GM19043 (cell line): ENCODE measurements around the gene LRFN2.

Source experiments
- ATAC-seq: cut with Tn5 transposase; IDR thresholded peaks from one replicate; pipeline ENCODE4 v1.9.1; 2021; ENCODE audit warnings: low read depth; ENCODE audit not compliant: unreplicated experiment

The LRFN2 gene

DNA sequence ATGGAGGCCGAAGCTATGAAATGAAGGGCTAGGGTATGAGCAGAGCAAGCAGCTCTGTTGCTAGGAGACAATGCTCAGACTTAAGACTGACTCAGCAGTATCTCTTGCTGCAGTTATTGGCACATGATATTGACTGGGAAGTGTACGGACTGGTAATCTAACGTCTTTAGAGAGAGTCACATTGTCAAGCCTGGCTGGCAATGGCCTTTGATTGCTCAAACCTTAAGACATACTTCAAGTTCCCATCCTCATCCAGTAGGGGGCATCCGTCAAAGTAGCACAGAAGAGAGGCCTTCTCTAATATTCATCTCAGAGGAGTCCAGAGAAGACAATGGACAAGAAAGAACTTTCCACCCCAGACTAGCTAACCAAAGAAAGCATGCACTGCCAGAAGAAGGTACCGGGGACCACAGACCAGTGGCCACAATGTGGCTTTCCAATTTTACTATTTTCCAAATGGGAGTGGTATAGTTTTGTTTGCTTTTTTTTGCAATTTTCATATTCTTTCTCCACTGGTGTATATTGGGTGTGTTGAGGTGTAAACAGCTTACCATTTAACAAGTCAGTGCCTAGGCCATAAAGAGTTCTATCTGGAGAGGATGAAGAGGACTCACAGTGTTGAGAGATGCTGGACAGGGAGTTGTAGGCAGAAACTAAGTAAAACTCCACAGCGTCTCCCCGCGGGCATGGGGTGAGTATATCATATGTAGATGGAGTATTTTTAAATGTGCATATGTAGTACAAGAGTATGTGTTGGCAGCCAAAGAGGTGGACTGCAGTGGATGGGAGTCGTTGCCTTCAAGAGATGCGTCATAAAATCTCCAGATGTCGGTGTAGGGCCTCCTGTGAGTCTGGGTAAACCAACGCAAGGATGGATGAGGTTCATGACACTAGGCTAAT, 36.7 kb downstream of the LRFN2 start:
- ATAC-seq, result no peak

DNA sequence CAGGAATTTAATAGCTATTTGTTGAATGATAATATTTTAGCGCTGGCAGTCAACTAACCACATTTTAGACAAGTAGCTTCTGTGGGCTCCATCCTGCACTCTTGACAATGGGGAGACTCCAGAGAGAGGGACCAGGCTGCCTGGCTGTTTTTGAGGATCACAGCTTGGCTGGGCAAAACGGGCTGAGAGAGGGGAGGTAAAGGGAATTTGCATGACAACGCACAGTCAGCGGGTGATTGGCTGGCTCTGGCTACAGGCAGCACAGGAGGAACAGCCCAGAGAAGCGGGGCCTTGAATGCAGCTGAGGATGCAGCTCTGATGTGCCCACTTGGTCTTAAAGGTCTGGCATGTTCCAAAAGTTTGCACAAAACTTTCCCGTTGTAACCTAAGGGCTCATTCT, 41.2 kb downstream of the LRFN2 start:
- no peak for ATAC-seq

DNA sequence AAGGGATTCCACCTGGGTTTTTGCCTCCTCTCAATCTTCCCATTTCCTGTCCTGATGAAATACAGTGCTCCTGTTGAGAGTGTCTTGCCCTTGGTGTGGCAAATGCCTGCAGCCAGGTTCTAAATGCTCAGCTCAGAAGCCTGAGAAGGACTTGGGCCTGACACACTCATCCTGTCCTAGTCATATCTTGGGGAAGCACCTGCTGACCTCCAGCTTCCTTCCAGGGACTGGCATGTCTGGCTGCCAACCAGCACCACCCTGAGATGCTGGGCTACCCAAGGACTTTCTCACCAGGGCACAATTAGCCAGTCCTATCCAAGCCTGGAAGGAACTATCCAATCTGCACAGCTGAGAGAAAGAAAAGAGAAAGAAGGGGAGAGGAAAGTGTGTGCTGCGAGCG, 43.4 kb downstream of the LRFN2 start:
- ATAC-seq, result no peak

- no peak for ATAC-seq
Measured at GRCh38 chr6:40543146-40543545, 44.0 kb downstream of the LRFN2 start.

DNA sequence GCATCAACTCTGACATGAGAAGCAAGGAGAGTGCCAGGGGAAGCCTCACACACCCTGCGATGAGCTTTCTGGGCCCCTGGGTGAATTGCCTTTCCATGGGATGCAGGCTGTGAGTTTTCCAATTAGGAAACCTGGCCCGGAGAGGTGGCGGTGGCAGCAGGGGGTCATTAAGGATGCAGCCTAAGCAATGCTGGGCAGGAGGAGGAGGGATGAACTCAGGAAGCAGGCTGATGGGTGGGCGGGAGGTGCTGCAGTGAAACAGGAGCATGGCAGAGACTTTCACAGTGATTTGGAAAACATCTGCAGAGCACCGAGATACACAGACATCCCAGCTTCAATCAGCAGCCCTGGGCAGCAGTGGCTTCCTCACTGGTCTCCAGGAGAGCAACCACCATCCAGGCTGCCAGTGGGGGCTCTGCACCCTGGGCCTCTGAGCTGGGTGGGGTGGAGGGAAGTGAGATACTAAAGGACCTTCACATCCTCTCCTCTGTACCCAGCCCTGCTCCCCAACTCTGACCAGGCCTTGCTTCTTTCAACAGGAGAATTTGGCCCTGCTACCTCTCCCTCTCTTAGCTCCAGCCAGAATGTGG, 44.9 kb downstream of the LRFN2 start:
- ATAC-seq, result no peak

- ATAC-seq, result no peak
Measured at GRCh38 chr6:40541556-40542174, 45.5 kb downstream of the LRFN2 start.

DNA sequence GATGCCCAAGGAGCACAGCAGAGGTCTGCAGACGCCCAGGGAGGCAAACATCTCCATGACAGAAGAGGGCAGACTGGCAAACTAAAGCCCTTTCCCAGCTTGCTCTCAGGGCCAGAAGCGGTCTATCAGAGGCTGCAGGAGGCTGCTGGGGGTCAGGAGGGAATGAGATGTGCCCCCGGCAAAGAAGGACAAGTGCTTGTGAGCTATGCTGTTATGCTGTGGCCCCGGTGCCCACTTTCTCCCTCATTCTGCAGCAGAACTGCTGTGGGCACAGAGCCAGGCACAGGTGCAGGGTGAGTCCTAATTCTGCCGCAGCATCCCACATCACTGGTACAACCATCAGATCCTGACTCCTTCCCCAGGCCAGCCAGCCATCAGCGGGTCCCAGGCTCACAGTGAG, 46.4 kb downstream of the LRFN2 start:
- no peak for ATAC-seq

DNA sequence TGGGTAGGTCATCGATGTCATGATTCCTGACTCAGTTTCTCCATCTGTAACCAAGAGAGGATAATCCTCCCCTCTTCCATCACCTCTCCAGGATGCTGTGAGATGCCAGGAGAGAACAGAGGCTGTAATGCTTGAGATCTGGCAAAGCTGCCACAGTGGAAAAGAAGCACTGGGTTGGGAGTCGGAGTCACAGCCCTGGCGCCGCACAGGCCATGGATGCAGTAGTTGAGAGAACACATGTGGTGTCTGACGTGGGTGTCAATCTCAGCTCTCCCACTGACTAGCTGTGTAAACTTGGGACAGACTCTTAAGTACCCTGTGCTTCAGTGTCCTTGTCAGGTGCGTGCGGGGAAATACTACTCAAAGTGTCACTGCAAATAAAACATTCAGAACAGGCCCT, 47.3 kb downstream of the LRFN2 start:
- no peak for ATAC-seq

DNA sequence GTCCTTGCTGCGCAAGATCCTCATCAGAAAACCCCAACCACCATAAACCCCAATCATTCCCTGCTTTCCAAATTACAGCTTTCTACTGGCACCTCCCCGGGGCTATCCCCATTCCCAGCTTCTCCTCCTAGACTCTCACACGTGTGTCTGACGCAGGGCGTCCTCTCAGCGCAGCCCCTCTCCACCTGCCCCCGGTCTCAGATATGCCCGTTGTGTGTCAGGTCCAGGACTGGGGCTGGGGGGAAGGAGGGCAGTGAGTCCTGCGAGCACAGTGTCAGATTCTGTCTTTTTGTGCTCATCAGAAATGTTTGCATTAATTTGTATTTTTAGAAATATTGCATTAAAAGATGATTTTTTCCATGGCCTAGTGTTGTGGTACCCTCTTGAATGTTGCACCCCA, 48.6 kb downstream of the LRFN2 start:
- ATAC-seq, result no peak

- ATAC-seq, result no peak
Measured at GRCh38 chr6:40537446-40537845, 49.7 kb downstream of the LRFN2 start.

DNA sequence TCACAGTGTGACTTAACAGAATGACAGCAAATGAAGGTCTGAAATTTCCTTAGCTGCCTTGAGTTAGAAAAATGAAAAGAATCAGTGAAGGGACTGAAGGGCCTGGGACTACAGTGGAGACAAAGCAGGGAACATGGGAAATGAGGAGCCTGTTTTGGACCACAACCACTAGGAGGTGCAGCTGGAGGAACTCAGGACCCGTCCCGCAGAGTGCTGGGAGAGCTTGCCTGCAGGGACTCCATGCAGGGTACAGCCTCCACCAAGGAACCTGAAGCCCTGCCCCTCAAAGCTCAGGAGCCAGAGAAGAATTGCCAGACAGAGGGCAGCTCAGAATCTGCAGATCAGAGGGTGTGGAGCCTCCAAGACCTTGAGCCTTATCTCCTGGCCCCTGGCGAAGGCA, 50.7 kb downstream of the LRFN2 start:
- no peak for ATAC-seq

GRCh38 chr6:40535819-40536380, 51.3 kb downstream of the LRFN2 start:
- no peak for ATAC-seq

- ATAC-seq, result no peak
Measured at GRCh38 chr6:40535110-40535818, 51.9 kb downstream of the LRFN2 start.

DNA sequence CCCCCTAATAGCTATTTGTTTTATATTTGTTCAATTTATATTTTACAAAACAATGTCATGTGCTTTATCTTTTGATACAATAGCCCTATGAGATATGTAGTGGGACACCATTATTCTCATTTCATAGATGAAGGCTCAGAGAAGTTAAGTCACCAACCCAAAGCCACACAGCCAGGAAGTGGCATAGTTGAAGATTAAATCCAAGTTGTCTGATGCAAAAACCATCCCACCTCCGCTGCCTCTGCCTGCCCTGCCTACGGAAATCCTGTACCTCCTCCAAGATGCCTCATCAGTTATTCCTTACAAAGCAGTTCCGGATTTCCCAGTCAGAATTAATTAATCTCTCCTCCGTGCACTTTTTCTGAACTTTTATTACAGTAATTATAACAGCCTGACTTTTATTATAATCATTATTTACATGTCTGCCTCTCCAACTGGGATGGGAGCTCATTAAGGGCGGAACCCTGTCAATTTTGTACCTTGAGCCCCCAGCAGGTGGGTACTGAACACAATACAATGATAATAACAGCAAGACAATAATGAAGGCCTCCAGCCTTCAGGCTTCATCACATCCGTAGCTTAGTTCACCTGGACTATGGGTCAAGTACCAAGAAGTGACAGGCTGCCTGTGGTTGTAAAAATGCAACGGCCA, 54.7 kb downstream of the LRFN2 start:
- ATAC-seq, result no peak

- ATAC-seq, result no peak
Measured at GRCh38 chr6:40529919-40530318, 57.2 kb downstream of the LRFN2 start.

DNA sequence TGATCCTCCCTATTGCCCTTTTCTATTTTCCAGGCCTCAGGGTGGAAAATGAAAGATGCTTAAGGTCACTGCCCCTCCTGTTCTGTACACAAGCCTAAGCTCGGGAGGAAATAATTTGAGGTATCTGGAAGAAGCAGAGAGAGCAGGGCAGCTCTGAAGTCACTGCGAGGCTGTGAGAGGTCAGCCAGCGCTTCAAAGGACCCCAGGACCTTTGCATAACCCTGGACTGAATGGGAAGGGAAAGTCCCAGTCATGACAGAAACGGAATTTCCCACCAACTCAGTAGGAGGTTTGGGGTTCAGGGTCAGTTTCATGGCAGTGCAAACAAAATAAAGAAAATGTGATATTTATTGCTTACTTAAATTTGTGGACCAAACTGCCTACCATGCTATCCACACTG, 58.1 kb downstream of the LRFN2 start:
- no peak for ATAC-seq

GRCh38 chr6:40528051-40528450, 59.1 kb downstream of the LRFN2 start:
- ATAC-seq, result no peak

- no peak for ATAC-seq
Measured at GRCh38 chr6:40526036-40526435, 61.1 kb downstream of the LRFN2 start.

DNA sequence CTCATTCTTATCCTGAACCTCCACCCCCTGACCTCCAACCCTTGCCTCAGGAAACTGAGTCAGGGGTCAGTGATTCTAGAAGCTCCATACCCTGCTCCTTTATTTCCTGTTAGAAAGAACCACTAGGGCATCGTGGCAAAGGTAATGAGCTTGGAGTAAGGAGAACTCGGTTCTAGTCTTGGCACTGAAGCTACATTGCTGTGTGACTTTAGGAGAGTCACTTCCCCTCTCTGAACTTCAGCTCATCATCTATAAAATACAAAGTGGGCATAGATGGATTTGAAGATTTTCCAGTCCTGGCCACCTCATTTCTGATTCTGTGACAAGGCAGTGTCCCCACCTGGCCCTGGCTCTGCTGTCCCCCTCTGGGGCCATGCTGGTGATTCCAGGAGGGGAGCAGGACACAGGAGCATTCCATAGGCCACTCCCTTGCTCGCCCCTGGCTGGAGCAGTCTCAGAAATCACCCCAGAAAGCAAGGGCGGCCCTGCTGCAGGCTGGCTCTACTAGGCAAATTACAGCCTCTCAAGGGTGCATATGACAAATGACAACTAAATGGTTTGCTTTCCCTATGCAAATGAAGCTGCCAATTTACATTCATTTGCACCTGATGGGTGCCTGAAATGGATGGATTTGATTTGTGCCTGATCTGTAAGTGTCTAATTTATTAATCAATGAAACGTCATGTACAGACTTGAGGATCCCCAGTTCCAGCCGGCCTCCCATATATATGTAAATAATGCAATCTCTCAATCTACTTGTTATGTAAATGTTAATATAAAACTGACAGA, 62.2 kb downstream of the LRFN2 start:
- ATAC-seq, result no peak
